Loucy (cell line): ENCODE measurements around the gene CYTH1.

Experiments used
- H2AFZ ChIP-seq: fragments of 200-600 bp; sonication (generic); 2 replicates; pipeline ENCODE4 v1.6.0; 2016; ENCODE audit warnings: antibody characterized with exemption, mild to moderate bottlenecking, low read length, moderate library complexity
- H3F3A ChIP-seq: fragments of 200-600 bp; 2 replicates; pipeline ENCODE4 v1.6.0; 2016; ENCODE audit warnings: antibody characterized with exemption, low read depth, mild to moderate bottlenecking
- H3K27me3 ChIP-seq: fragments of 200-600 bp; sonication (generic); 2 replicates; pipeline ENCODE4 v1.6.1; 2014; ENCODE audit warnings: low read length, mild to moderate bottlenecking; ENCODE audit not compliant: insufficient read depth, poor library complexity, severe bottlenecking
- H3K36me3 ChIP-seq: fragments of 200-600 bp; sonication (generic); 2 replicates; pipeline ENCODE4 v1.6.1; 2016; ENCODE audit warnings: low read length; ENCODE audit not compliant: insufficient read depth
- H3K4me1 ChIP-seq: fragments of 200-600 bp; sonication (generic); 2 replicates; pipeline ENCODE4 v1.5.1; 2014; ENCODE audit warnings: low read length, mild to moderate bottlenecking; ENCODE audit not compliant: insufficient read depth, poor library complexity, severe bottlenecking
- H3K4me2 ChIP-seq: fragments of 200-600 bp; sonication (generic); 2 replicates; pipeline ENCODE4 v1.6.0; 2014; ENCODE audit warnings: antibody characterized with exemption, low read length, low read depth, mild to moderate bottlenecking; ENCODE audit not compliant: poor library complexity, severe bottlenecking
- H3K4me3 ChIP-seq: fragments of 200-600 bp; sonication (generic); 2 replicates; pipeline ENCODE4 v1.5.1; 2014; ENCODE audit warnings: low read length, mild to moderate bottlenecking, mixed read lengths; ENCODE audit not compliant: poor library complexity, severe bottlenecking
- H3K79me2 ChIP-seq: fragments of 200-600 bp; sonication (generic); 2 replicates; pipeline ENCODE4 v1.6.1; 2014; ENCODE audit warnings: low read length; ENCODE audit not compliant: insufficient read depth
- H3K9ac ChIP-seq: fragments of 200-600 bp; sonication (generic); 2 replicates; pipeline ENCODE4 v1.6.0; 2014; ENCODE audit warnings: mild to moderate bottlenecking, low read depth, low read length, moderate library complexity; ENCODE audit not compliant: poor library complexity, severe bottlenecking
- H3K9me2 ChIP-seq: fragments of 200-600 bp; sonication (generic); replicated peaks from 2 replicates; pipeline ENCODE4 v1.6.1; 2016; ENCODE audit warnings: low read depth, low read length, mixed read lengths
- H3K9me3 ChIP-seq: fragments of 200-600 bp; sonication (generic); 2 replicates; pipeline ENCODE4 v1.6.1; 2014; ENCODE audit warnings: mild to moderate bottlenecking, antibody characterized with exemption, low read length, low read depth; ENCODE audit not compliant: insufficient read depth
- H4K20me1 ChIP-seq: fragments of 200-600 bp; sonication (generic); 2 replicates; pipeline ENCODE4 v1.6.0; 2014; ENCODE audit warnings: antibody characterized with exemption, low read length, mild to moderate bottlenecking; ENCODE audit not compliant: insufficient read depth, poor library complexity, severe bottlenecking
- EZH2phosphoT487 ChIP-seq: fragments of 200-600 bp; IDR thresholded peaks from 2 replicates; pipeline ENCODE4 v1.6.1; 2018; ENCODE audit warnings: antibody characterized with exemption, mild to moderate bottlenecking, moderate library complexity, borderline replicate concordance
- TF ChIP-seq, protein P1 (sequence below): fragments of 200-600 bp; sonication (generic); conservative IDR thresholded peaks from 2 replicates; pipeline ENCODE4 v1.5.1; 2014; ENCODE audit warnings: mild to moderate bottlenecking, antibody characterized with exemption, low read length

The CYTH1 gene

DNA sequence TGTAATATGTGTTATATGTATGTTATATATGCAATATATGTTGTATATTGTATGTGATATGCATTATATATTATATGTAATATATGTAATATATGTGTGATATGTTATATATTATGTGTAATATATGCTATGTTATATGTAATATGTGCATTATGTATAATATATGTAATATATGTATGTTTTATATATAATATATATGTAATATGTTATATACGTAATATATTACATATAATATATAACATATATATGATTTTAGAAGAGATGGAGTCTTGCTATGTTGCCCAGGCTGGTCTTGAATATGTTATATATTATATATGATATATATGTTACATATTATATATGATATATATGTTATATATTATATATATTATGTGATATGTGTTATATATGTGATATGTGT lies 139.4 kb downstream of the CYTH1 start:
- Histone ChIP-seq H3K4me2 (no peak overlapping the region), H3K4me3 (no peak overlapping the region), H4K20me1 (no peaks in the 10 kb centered on the region), H2AFZ (no peak overlapping the region), H3K79me2 (no peaks in the 10 kb centered on the region), H3K9ac (no peak overlapping the region), H3K9me2 (no peaks in the 10 kb centered on the region), H3K9me3 (no peaks in the 10 kb centered on the region), H3F3A (no peaks in the 10 kb centered on the region), H3K4me1 (peaks cover 11% of the 10 kb centered on the region), H3K36me3 (no peaks in the 10 kb centered on the region), H3K27me3 (no peaks in the 10 kb centered on the region)
- TF ChIP-seq, protein P1, sequence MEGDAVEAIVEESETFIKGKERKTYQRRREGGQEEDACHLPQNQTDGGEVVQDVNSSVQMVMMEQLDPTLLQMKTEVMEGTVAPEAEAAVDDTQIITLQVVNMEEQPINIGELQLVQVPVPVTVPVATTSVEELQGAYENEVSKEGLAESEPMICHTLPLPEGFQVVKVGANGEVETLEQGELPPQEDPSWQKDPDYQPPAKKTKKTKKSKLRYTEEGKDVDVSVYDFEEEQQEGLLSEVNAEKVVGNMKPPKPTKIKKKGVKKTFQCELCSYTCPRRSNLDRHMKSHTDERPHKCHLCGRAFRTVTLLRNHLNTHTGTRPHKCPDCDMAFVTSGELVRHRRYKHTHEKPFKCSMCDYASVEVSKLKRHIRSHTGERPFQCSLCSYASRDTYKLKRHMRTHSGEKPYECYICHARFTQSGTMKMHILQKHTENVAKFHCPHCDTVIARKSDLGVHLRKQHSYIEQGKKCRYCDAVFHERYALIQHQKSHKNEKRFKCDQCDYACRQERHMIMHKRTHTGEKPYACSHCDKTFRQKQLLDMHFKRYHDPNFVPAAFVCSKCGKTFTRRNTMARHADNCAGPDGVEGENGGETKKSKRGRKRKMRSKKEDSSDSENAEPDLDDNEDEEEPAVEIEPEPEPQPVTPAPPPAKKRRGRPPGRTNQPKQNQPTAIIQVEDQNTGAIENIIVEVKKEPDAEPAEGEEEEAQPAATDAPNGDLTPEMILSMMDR: no peak
- no peak for TF ChIP-seq EZH2phosphoT487

DNA sequence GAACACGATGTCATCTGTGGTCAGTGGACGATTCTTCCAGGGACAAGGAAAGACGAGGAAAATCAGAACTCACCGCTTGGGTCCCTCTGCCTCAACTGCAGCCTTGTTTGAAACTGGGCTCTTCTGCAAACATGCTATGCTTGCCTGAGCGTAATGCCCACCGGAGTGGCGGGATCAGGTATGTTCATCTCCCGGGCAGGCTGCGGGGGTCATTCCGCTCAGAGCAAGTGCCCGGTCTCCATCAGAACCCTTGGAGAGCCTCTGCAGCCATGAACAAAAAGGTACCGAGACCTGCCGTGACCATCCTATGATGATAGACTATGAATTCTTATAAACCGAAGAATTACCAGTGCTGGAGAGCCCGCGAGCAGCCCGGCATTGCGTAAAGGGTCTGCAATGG lies 140.4 kb downstream of the CYTH1 start:
- no peak overlapping the region for H3K4me3 ChIP-seq
- H3K4me2 ChIP-seq: no peak overlapping the region
- peaks cover 11% of the 10 kb centered on the region for H3K4me1 ChIP-seq
- H3K36me3 ChIP-seq: no peaks in the 10 kb centered on the region
- H3K27me3 ChIP-seq: no peaks in the 10 kb centered on the region
- H3K79me2 ChIP-seq: no peaks in the 10 kb centered on the region
- H3K9ac ChIP-seq: no peak overlapping the region
- no peaks in the 10 kb centered on the region for H3F3A ChIP-seq
- no peaks in the 10 kb centered on the region for H3K9me3 ChIP-seq
- no peak overlapping the region for H2AFZ ChIP-seq
- TF ChIP-seq, protein P1: no peak
- no peaks in the 10 kb centered on the region for H4K20me1 ChIP-seq
- H3K9me2 ChIP-seq: no peaks in the 10 kb centered on the region

DNA sequence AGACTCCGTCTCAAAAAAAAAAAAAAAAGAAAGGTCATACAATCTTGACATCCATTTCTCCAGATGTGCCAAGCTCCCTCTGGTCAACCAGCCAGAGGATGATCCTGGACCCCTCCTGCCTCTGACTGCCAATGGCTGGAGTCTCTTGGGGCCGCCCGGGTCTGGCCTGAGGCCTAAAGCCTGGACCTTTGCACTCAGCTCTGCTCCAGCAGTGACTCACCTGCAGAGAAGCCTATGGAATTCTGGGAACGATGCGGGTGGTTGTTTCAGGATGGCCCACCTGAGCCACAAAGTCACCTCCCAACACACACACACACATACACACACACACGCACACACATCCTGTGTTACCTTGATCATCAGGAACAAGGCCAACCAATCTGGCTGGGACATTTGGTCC lies 140.8 kb downstream of the CYTH1 start:
- Histone ChIP-seq H3K4me3 (no peak overlapping the region), H3K9ac (no peak overlapping the region), H3K4me2 (no peak overlapping the region), H3K4me1 (peaks cover 11% of the 10 kb centered on the region), H3K9me2 (no peaks in the 10 kb centered on the region), H3K9me3 (no peaks in the 10 kb centered on the region), H2AFZ (no peak overlapping the region), H3K79me2 (no peaks in the 10 kb centered on the region), H3K27me3 (no peaks in the 10 kb centered on the region), H3K36me3 (no peaks in the 10 kb centered on the region), H3F3A (no peaks in the 10 kb centered on the region), H4K20me1 (no peaks in the 10 kb centered on the region)
- TF ChIP-seq, protein P1: no peak
- TF ChIP-seq EZH2phosphoT487: no peak
